RWPE1 (cell line): ENCODE data around the gene TLCD2.
A peak's percentile ranks its signal among the peaks of the same experiment; 100 is the strongest.

ENCODE experiments used
- CTCF ChIA-PET: fragments of 350-600 bp; sonication (Branson Sonifier 250); formaldehyde crosslinking; extraction: SDS; loops from one replicate; lab custom pipeline; 2021; lab: Yijun Ruan, JAX
- POLR2A ChIA-PET: fragments of 400-600 bp; formaldehyde crosslinking; extraction: SDS; loops from one replicate; lab custom pipeline; 2020; ENCODE audit warnings: antibody characterized with exemption; ENCODE audit not compliant: low non-redundant PET; lab: Yijun Ruan, JAX
- DNase-seq: peaks from one replicate; pipeline ENCODE4 v3.0.0; 2012; ENCODE audit warnings: low spot score
- H3K27ac ChIP-seq: fragments of 450-650 bp; 2 replicates; pipeline ENCODE4 v1.5.1; 2017
- TF ChIP-seq, protein P1 (sequence below): fragments of 450-650 bp; conservative IDR thresholded peaks from 2 replicates; pipeline ENCODE4 v1.5.1; 2017; ENCODE audit warnings: low read depth, mild to moderate bottlenecking

Gene TLCD2

DNA sequence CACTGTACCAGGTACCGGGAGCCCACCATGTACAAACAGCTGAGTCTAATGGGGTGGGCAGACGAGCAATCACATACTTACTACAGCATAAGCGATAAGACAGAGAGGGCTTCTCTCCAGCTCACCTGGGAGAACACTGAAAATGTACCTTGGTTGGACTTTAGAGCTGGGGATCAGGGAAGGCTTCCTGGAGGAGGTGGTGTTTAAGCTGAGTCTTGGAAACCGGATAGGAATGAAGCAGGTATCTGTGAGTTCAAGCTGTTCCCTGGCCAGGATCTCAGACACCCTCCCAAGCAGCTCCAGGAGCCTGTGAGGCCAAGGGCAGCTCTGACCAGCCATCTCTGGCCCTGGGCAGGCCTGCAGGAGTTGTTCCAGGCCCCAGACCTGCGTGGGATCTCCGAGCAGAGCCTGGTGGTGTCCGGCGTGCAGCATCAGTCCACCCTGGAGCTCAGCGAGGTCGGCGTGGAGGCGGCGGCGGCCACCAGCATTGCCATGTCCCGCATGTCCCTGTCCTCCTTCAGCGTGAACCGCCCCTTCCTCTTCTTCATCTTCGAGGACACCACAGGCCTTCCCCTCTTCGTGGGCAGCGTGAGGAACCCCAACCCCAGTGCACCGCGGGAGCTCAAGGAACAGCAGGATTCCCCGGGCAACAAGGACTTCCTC, 43.7 kb upstream of the TLCD2 start:
- H3K27ac ChIP-seq: peak overlapping the region; percentile 90
- TF ChIP-seq, protein P1, sequence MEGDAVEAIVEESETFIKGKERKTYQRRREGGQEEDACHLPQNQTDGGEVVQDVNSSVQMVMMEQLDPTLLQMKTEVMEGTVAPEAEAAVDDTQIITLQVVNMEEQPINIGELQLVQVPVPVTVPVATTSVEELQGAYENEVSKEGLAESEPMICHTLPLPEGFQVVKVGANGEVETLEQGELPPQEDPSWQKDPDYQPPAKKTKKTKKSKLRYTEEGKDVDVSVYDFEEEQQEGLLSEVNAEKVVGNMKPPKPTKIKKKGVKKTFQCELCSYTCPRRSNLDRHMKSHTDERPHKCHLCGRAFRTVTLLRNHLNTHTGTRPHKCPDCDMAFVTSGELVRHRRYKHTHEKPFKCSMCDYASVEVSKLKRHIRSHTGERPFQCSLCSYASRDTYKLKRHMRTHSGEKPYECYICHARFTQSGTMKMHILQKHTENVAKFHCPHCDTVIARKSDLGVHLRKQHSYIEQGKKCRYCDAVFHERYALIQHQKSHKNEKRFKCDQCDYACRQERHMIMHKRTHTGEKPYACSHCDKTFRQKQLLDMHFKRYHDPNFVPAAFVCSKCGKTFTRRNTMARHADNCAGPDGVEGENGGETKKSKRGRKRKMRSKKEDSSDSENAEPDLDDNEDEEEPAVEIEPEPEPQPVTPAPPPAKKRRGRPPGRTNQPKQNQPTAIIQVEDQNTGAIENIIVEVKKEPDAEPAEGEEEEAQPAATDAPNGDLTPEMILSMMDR: no peak
- POLR2A ChIA-PET: no interaction called here
- CTCF ChIA-PET: interaction anchor here (0.9 kb wide), 1 partner anchor 30 kb away, joined by 3 read pairs; no protein-coding TSS in a partner anchor
- DNase-seq: no peak

DNA sequence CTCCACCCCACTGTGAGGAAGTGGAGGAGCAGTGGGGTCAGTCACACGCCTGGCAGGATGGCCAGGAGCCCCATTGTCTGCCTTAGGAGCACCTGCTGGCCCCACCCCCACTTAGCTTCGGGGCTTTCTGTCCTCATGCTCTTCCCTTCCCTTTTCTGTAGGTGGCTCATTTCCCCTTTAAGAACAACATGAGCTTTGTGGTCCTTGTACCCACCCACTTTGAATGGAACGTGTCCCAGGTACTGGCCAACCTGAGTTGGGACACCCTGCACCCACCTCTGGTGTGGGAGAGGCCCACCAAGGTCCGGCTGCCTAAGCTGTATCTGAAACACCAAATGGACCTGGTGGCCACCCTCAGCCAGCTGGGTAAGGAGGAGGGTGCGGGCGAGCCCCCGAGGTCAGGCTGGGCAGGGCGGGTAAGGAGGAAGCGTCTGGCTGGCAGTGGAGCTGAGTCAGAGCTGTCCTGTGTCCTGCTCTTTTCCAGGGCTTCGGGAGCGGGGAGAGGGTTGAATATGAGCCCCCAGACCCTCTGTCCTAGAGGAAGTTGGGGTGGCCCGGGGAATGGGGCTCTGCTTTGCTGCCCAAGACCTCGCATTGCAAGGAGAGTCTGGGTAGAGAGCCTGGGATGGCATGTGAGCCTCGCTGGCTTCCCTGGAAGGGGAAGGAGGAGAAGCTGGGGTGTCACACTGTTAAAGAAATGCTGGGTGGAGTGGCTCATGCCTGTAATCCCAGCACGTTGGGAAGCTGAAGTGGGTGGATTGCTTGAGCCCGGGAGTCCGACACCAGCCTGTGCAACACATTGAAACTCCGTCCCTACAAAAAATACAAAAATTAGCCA, 42.5 kb upstream of the TLCD2 start:
- TF ChIP-seq, protein P1: no peak
- DNase-seq: peak; percentile 48
- peak overlapping the region; percentile 90 for H3K27ac ChIP-seq
- ChIA-PET CTCF (interaction anchor here (0.7 kb wide), 1 partner anchor 32 kb away, joined by 3 read pairs; no protein-coding TSS in a partner anchor), POLR2A (interaction anchor here (0.5 kb wide), 1 partner anchor 485 kb away, joined by 3 read pairs; no protein-coding TSS in a partner anchor)

DNA sequence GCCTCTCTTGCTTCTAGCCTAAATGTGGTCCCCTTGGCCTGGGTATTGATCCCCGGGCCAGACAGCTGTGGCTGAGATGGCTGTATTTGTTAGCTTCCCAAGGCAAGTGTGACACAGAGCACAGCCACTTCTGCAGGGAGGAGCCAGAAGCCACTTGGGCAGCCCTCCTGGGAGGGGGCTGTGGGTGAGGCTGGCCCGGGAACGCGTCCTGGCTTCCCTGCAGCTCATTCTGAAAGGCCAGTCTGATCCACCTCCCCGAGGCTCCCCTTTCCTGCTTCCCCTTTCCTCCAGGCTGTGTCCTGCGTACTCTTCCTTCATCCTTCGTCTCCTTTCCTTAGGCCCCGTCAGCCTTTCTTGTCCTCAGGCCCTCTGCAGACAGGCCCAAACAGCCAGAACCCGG, 40.5 kb upstream of the TLCD2 start:
- ChIA-PET POLR2A (no interaction called here), CTCF (no interaction called here)
- H3K27ac ChIP-seq: peak overlapping the region; percentile 90
- no peak for DNase-seq
- TF ChIP-seq, protein P1: no peak

GRCh38 chr17:1746975-1747543, 36.9 kb upstream of the TLCD2 start:
- TF ChIP-seq, protein P1: no peak
- CTCF ChIA-PET: no interaction called here
- H3K27ac ChIP-seq: peak overlapping the region; percentile 90
- POLR2A ChIA-PET: interaction anchor here (1.1 kb wide), 1 partner anchor 23 kb away, joined by 3 read pairs; no protein-coding TSS in a partner anchor
- peak; percentile 69 for DNase-seq

DNA sequence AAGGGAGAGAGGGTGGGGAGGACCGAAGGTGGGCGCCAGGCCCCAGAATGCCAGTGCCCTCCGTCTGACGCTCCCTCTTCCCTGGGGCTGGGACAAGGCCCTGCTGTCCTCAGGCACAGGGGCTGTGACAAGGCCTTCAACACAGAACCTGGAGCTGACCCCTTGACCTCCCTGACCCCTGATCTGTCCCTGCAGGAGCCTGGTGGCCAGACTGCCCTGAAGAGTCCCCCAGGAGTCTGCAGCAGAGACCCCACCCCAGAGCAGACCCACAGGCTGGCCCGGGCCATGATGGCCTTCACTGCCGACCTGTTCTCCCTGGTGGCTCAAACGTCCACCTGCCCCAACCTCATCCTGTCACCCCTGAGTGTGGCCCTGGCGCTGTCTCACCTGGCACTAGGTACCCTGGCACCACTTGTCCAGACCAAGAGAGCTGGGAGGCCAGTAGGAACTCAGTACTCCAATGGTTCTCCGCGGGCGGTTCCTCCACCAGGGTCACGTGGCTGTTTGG, 35.4 kb upstream of the TLCD2 start:
- TF ChIP-seq, protein P1: no peak
- H3K27ac ChIP-seq: no peak overlapping the region; the same call in none of the 2 replicates
- CTCF ChIA-PET: no interaction called here
- POLR2A ChIA-PET: no interaction called here
- no peak for DNase-seq
